Hematopoietic multipotent progenitor cell treated with erythropoietin and hydrocortisone succinate and interleukin-3 and kit ligand, for 17 days (in vitro differentiated cells): Measurements from ENCODE around the gene ARRDC2.
A peak's percentile ranks its signal among the peaks of the same experiment; 100 is the strongest.
"Not testable (repeated sequence)": the region's sequence is repeated elsewhere in the genome, so short reads cannot be mapped to it uniquely, and the experiment has no call there.

Source experiments
- DNase-seq: peaks from one replicate; pipeline ENCODE4 v3.0.0-alpha.2; 2015; ENCODE audit warnings: low spot score

The ARRDC2 gene

GRCh38 chr19:18016209-18016910 is 8.4 kb downstream of the ARRDC2 start:
- DNase-seq: peak; percentile 54

- DNase-seq: peak; percentile 63
Measured at GRCh38 chr19:18017275-18018083, 9.5 kb downstream of the ARRDC2 start.

GRCh38 chr19:18020212-18021085 is 12.5 kb downstream of the ARRDC2 start:
- DNase-seq: peak; percentile 82

- peak; percentile 97 for DNase-seq
Measured at GRCh38 chr19:18021121-18021755, 13.3 kb downstream of the ARRDC2 start.

GRCh38 chr19:18023622-18024251 is 15.8 kb downstream of the ARRDC2 start:
- peak; percentile 55 for DNase-seq

- no peak for DNase-seq
Measured at GRCh38 chr19:18027151-18027550, 19.2 kb downstream of the ARRDC2 start.

- peak; percentile 99 for DNase-seq
Measured at GRCh38 chr19:18029617-18030338, 21.8 kb downstream of the ARRDC2 start.

- peak; percentile 53 for DNase-seq
Measured at GRCh38 chr19:18031401-18031800, 23.4 kb downstream of the ARRDC2 start.

GRCh38 chr19:18032102-18032501 is 24.1 kb downstream of the ARRDC2 start:
- not testable (repeated sequence) for DNase-seq

GRCh38 chr19:18041054-18041453 is 33.1 kb downstream of the ARRDC2 start:
- DNase-seq: no peak

GRCh38 chr19:18043676-18044075 is 35.7 kb downstream of the ARRDC2 start:
- DNase-seq: no peak

GRCh38 chr19:18044825-18045304 is 36.9 kb downstream of the ARRDC2 start:
- peak; percentile 74 for DNase-seq

- DNase-seq: no peak
Measured at GRCh38 chr19:18045307-18046050, 37.5 kb downstream of the ARRDC2 start.

GRCh38 chr19:18046059-18046718 is 38.2 kb downstream of the ARRDC2 start:
- peak; percentile 58 for DNase-seq

- no peak for DNase-seq
Measured at GRCh38 chr19:18049385-18049784, 41.4 kb downstream of the ARRDC2 start.

- no peak for DNase-seq
Measured at GRCh38 chr19:18051887-18052286, 43.9 kb downstream of the ARRDC2 start.

- DNase-seq: no peak
Measured at GRCh38 chr19:18053576-18054219, 45.7 kb downstream of the ARRDC2 start.

GRCh38 chr19:18055967-18056366 is 48.0 kb downstream of the ARRDC2 start:
- no peak for DNase-seq

GRCh38 chr19:18057557-18057956 is 49.6 kb downstream of the ARRDC2 start:
- DNase-seq: peak; percentile 70
